ENCODE results near the gene PPP1CA. TPM values are rescaled to one million over a fixed set of nuclear protein-coding genes. Genes with fewer than 3 reads are reported as not detected.

The PPP1CA gene
- total and polyA plus RNA-seq, 2 donors (not counting 1 experiment from before 2014, with no cell fraction given), result 218 to 251 TPM

DNA sequence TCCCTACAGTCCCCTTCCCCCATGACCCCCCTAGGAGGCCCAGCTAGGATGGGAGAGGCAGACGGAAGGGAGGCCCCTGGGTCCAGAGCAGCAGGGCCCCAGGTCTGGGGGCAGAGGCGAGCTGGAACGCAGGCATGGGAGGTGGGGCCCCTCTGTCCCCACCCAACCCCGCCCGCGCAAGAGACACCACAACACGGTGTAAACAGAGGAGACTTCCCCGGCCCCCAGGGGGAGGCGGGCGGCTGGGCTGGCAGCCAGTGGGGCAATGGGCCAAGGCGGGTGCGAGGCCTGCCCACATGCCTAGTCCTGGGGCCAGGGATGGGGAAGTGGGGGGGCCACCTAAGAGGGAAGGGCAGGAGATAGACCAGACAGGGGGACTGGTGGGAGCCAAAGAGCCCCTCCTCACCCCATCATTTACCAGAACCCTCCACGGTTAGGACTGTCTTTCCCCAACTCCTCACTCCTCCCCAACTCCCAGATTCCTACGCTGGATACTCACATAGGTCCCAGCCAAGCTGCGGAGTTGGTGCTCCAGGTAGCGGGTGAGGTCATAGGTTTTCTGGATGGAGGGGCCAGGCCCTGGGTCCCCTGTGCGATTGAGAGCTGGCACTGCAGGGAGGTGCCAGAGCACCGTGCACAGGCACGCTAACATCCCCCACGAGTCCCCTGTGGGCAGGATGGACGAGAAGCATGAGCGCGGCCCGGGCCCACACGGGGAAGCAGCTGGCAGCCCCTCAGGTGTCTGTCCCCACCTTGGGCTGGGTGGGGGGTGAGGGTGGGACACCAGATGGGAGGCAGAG is 34.5 kb downstream of the PPP1CA start:
- ATAC-seq (ENCODE audit: low read depth) (peak; percentile 34), DNase-seq (no peak)
- peaks cover 91% of the 10 kb centered on the region for H3K4me1 Mint-ChIP-seq
- H3K36me3 ChIP-seq (replicated peaks in 1 of 2; ENCODE audit: control extremely low read depth in 1 of 2, control insufficient read depth in 1 of 2, extremely low read depth in 1 of 2, insufficient read depth in 2 of 2, low read length in 1 of 2), result peaks cover 0 to 37% of the 10 kb centered on the region in 2 experiments
- peak overlapping the region; percentile 93 for H3K4me2 ChIP-seq (replicated peaks; ENCODE audit: low read depth, low read length, poor library complexity, severe bottlenecking)
- ChIA-PET POLR2A (interaction anchor here (0.8 to 14.2 kb wide), 4 partner anchors 12 to 78 kb away, joined by 3 to 323 read pairs (median 25); partner anchors contain the start of genes ANKRD13D, POLD4 and TBC1D10C), CTCF (interaction anchor here (39.5 to 42.2 kb wide), 2 partner anchors 4 to 12 kb away, joined by 2379 read pairs; partner anchors contain the start of genes CLCF1, POLD4 and RAD9A)
- peak overlapping the region; percentile 92 for H3K4me3 Mint-ChIP-seq
- H3K27me3 ChIP-seq (replicated peaks in 1 of 4; ENCODE audit: control extremely low read depth in 1 of 4, control insufficient read depth in 3 of 4, insufficient read depth in 4 of 4, low read length in 3 of 4), result no peaks in the 10 kb centered on the region
- H4K20me1 ChIP-seq (ENCODE audit: control insufficient read depth, insufficient read depth, low read length, poor library complexity, severe bottlenecking), result peaks cover 77% of the 10 kb centered on the region
- H3K79me2 ChIP-seq (ENCODE audit: control insufficient read depth, insufficient read depth, low read length), result peaks cover 72% of the 10 kb centered on the region
- no peak overlapping the region for H3K9ac ChIP-seq (ENCODE audit: low read length)
- H3K4me3 ChIP-seq (ENCODE audit: control extremely low read depth in 1 of 5, extremely low read depth in 1 of 5, insufficient read depth in 1 of 5, low read depth in 2 of 5, low read length in 4 of 5), result peak overlapping the region in 1 of 5 experiments; percentile 22
- WGBS (ENCODE audit: insufficient coverage), result 42% methylated on average over 11 of the region's 25 CpGs
- intact Hi-C loops (cut with micrococcal nuclease), result no loop called here
- H3K9me3 ChIP-seq (ENCODE audit: control extremely low read depth in 1 of 3, control insufficient read depth in 2 of 3, insufficient read depth in 1 of 3, low read length in 2 of 3), result no peaks in the 10 kb centered on the region
- H3K9me3 Mint-ChIP-seq (ENCODE audit: insufficient read depth), result no peaks in the 10 kb centered on the region
- H3K4me1 ChIP-seq (ENCODE audit: control insufficient read depth in 2 of 2, insufficient read depth in 2 of 2, low read length in 2 of 2), result peaks cover 83 to 86% of the 10 kb centered on the region in 2 donors
- peak overlapping the region; percentile 50 to 70 for H3K27ac ChIP-seq (ENCODE audit: low read length in 2 of 2)
- TF ChIP-seq, protein P1, sequence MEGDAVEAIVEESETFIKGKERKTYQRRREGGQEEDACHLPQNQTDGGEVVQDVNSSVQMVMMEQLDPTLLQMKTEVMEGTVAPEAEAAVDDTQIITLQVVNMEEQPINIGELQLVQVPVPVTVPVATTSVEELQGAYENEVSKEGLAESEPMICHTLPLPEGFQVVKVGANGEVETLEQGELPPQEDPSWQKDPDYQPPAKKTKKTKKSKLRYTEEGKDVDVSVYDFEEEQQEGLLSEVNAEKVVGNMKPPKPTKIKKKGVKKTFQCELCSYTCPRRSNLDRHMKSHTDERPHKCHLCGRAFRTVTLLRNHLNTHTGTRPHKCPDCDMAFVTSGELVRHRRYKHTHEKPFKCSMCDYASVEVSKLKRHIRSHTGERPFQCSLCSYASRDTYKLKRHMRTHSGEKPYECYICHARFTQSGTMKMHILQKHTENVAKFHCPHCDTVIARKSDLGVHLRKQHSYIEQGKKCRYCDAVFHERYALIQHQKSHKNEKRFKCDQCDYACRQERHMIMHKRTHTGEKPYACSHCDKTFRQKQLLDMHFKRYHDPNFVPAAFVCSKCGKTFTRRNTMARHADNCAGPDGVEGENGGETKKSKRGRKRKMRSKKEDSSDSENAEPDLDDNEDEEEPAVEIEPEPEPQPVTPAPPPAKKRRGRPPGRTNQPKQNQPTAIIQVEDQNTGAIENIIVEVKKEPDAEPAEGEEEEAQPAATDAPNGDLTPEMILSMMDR (IDR thresholded peaks at IDR 0.05), result no peak
- TF ChIP-seq EZH2 (IDR thresholded peaks at IDR 0.05; ENCODE audit: borderline replicate concordance, insufficient read depth, low read depth, low read length, poor library complexity, severe bottlenecking), result no peak
- peak overlapping the region; percentile 72 for H3K27ac Mint-ChIP-seq
- no peaks in the 10 kb centered on the region for H3K27me3 Mint-ChIP-seq
- H2AFZ ChIP-seq (ENCODE audit: insufficient read depth, low read depth, low read length, poor library complexity, severe bottlenecking), result no peak overlapping the region

DNA sequence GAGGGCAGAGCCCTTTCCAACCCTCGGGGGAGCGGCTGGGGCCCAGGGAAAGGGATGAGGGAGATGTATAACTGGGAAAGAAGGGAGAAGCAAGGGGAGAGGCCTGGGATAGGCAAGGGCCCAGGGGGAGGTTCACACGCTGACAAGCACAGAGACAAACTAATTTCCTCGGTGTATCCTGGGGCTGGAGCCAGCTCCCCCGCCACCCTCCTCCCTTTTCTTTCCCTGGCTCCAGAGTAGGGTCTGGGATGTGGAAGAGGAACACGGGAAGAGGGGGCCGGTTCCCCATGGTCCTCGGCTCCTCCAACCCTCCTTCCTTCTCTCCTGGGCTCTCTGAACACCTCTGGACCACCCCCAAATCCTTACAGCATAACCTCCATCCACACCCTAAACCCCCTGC is 35.1 kb downstream of the PPP1CA start:
- ChIA-PET POLR2A (interaction anchor here (14.2 kb wide), 1 partner anchor 11 kb away, joined by 323 read pairs; the partner anchor contains the start of gene POLD4), CTCF (interaction anchor here (39.5 to 42.2 kb wide), 2 partner anchors 5 to 12 kb away, joined by 2379 read pairs; partner anchors contain the start of genes CLCF1, POLD4 and RAD9A)
- 82% methylated on average over 2 of the region's 8 CpGs for WGBS (ENCODE audit: insufficient coverage)
- Histone ChIP-seq H3K9ac (ENCODE audit: low read length) (no peak overlapping the region), H3K79me2 (ENCODE audit: control insufficient read depth, insufficient read depth, low read length) (peaks cover 66% of the 10 kb centered on the region), H3K4me1 (ENCODE audit: control insufficient read depth in 2 of 2, insufficient read depth in 2 of 2, low read length in 2 of 2) (peaks cover 81 to 85% of the 10 kb centered on the region in 2 donors), H3K4me2 (replicated peaks; ENCODE audit: low read depth, low read length, poor library complexity, severe bottlenecking) (peak overlapping the region; percentile 93), H3K36me3 (replicated peaks in 1 of 2; ENCODE audit: control extremely low read depth in 1 of 2, control insufficient read depth in 1 of 2, extremely low read depth in 1 of 2, insufficient read depth in 2 of 2, low read length in 1 of 2) (peaks cover 0 to 40% of the 10 kb centered on the region in 2 experiments), H2AFZ (ENCODE audit: insufficient read depth, low read depth, low read length, poor library complexity, severe bottlenecking) (no peak overlapping the region), H3K27ac (ENCODE audit: low read length in 2 of 2) (peak overlapping the region; percentile 50 to 70), H3K9me3 (ENCODE audit: control extremely low read depth in 1 of 3, control insufficient read depth in 2 of 3, insufficient read depth in 1 of 3, low read length in 2 of 3) (no peaks in the 10 kb centered on the region), H3K4me3 (ENCODE audit: control extremely low read depth in 1 of 5, extremely low read depth in 1 of 5, insufficient read depth in 1 of 5, low read depth in 2 of 5, low read length in 4 of 5) (no peak overlapping the region), H4K20me1 (ENCODE audit: control insufficient read depth, insufficient read depth, low read length, poor library complexity, severe bottlenecking) (peaks cover 71% of the 10 kb centered on the region), H3K27me3 (replicated peaks in 1 of 4; ENCODE audit: control extremely low read depth in 1 of 4, control insufficient read depth in 3 of 4, insufficient read depth in 4 of 4, low read length in 3 of 4) (no peaks in the 10 kb centered on the region)
- Mint-ChIP-seq H3K4me1 (peaks cover 93% of the 10 kb centered on the region), H3K27me3 (no peaks in the 10 kb centered on the region), H3K27ac (peak overlapping the region; percentile 90), H3K9me3 (ENCODE audit: insufficient read depth) (no peaks in the 10 kb centered on the region), H3K4me3 (peak overlapping the region; percentile 54)
- no peak for DNase-seq
- TF ChIP-seq, protein P1 (IDR thresholded peaks at IDR 0.05), result no peak
- TF ChIP-seq EZH2 (IDR thresholded peaks at IDR 0.05; ENCODE audit: borderline replicate concordance, insufficient read depth, low read depth, low read length, poor library complexity, severe bottlenecking), result no peak
- ATAC-seq (ENCODE audit: low read depth), result no peak
- intact Hi-C loops (cut with micrococcal nuclease), result no loop called here

All from B cell (primary cell).